AG04449 (cell line): Measurements from ENCODE around the gene SPINT2.
"Not testable (repeated sequence)": the region's sequence is repeated elsewhere in the genome, so short reads cannot be mapped to it uniquely, and the experiment has no call there.

Experiments used
- CTCF ChIA-PET: fragments of 350-600 bp; formaldehyde crosslinking; extraction: SDS; loops from one replicate; lab custom pipeline; 2021; ENCODE audit warnings: antibody characterized with exemption; lab: Yijun Ruan, JAX
- POLR2A ChIA-PET: fragments of 400-600, 350-600 bp; formaldehyde crosslinking; extraction: SDS; loops from one replicate; lab custom pipeline; 2020; ENCODE audit warnings: antibody characterized with exemption, inconsistent platforms; lab: Yijun Ruan, JAX
- DNase-seq: peaks from one replicate; pipeline ENCODE4 v3.0.0-alpha.2; 2010; ENCODE audit warnings: low read depth, low spot score
- H3K4me3 ChIP-seq: 2 replicates; pipeline ENCODE4 v1.5.1; 2011; ENCODE audit warnings: low read depth, mild to moderate bottlenecking, control low read depth, low read length
- TF ChIP-seq, protein P1 (sequence below): IDR thresholded peaks from one replicate; pipeline ENCODE4 v1.5.1; 2011; ENCODE audit warnings: mild to moderate bottlenecking, moderate library complexity, low read length, control low read depth, inconsistent platforms; ENCODE audit not compliant: insufficient read depth; ENCODE audit errors: missing control alignments

Gene SPINT2

GRCh38 chr19:38335949-38336637 lies 71.7 kb downstream of the SPINT2 start:
- peak; percentile 44 for DNase-seq
- ChIA-PET POLR2A (interaction anchor here (0.7 to 0.8 kb wide), 3 partner anchors 17 to 54 kb away, joined by 4 read pairs; partner anchors contain the start of genes KCNK6 and PSMD8), CTCF (interaction anchor here (0.6 to 10.2 kb wide), 23 partner anchors 9 to 433 kb away, joined by 3 to 298 read pairs (median 4); partner anchors contain the start of genes EIF3K, GGN, KCNK6 and PPP1R14A)
- H3K4me3 ChIP-seq, result peak overlapping the region; percentile 89
- TF ChIP-seq, protein P1, sequence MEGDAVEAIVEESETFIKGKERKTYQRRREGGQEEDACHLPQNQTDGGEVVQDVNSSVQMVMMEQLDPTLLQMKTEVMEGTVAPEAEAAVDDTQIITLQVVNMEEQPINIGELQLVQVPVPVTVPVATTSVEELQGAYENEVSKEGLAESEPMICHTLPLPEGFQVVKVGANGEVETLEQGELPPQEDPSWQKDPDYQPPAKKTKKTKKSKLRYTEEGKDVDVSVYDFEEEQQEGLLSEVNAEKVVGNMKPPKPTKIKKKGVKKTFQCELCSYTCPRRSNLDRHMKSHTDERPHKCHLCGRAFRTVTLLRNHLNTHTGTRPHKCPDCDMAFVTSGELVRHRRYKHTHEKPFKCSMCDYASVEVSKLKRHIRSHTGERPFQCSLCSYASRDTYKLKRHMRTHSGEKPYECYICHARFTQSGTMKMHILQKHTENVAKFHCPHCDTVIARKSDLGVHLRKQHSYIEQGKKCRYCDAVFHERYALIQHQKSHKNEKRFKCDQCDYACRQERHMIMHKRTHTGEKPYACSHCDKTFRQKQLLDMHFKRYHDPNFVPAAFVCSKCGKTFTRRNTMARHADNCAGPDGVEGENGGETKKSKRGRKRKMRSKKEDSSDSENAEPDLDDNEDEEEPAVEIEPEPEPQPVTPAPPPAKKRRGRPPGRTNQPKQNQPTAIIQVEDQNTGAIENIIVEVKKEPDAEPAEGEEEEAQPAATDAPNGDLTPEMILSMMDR, result no peak

DNA sequence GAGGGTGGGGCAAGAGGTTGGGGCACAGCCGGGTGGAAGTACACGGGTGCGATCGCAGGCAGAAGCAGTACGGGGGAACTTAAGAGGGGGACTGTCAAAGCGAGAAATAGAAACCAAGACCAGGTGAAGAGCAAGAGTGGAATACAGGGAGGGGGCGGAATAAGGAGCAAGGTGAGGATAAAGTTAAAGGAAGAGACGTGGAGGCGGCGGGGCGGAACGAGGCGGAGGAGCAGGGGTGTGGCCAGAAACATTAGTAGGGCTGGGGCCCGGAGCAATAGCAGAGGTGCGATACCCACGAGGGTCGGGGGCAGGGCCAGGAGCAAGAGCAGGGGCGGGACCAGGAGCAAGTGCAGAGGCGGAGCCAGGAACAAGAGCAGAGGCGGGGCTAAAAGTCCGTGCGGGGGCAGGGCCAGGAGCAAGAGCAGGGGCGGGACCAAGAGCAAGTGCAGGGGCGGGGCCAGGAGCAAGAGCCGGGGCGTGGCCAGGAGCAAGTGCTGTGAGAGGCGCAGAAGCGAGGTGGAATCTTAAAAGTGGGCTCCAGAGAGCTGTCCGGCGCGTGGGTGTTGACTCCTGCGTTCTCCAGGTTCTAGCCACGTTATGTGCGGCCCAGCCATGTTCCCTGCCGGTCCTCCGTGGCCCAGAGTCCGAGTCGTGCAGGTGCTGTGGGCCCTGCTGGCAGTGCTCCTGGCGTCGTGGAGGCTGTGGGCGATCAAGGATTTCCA lies 72.4 kb downstream of the SPINT2 start:
- POLR2A ChIA-PET, result interaction anchor here (0.8 kb wide), 1 partner anchor 17 kb away, joined by 4 read pairs; the partner anchor contains the start of gene KCNK6
- H3K4me3 ChIP-seq, result peak overlapping the region; percentile 89
- CTCF ChIA-PET, result interaction anchor here (0.7 to 10.2 kb wide), 12 partner anchors 9 to 434 kb away, joined by 3 to 298 read pairs (median 12); partner anchors contain the start of genes PPP1R14A and PSMD8
- DNase-seq, result peak; percentile 24
- TF ChIP-seq, protein P1, result no peak

DNA sequence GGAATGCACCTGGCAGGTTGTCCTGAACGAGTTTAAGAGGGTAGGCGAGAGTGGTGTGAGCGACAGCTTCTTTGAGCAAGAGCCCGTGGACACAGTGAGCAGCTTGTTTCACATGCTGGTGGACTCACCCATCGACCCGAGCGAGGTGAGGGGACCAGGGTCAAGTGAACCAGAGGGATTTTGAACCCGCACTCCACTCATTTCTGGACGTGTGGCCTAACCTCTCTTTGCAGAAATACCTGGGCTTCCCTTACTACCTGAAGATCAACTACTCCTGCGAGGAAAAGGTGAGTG lies 72.9 kb downstream of the SPINT2 start:
- ChIA-PET CTCF (interaction anchor here (0.7 to 10.2 kb wide), 6 partner anchors 9 to 435 kb away, joined by 3 to 94 read pairs (median 16); no protein-coding TSS in a partner anchor), POLR2A (no interaction called here)
- TF ChIP-seq, protein P1, result no peak
- H3K4me3 ChIP-seq, result peak overlapping the region; percentile 89
- DNase-seq, result no peak

DNA sequence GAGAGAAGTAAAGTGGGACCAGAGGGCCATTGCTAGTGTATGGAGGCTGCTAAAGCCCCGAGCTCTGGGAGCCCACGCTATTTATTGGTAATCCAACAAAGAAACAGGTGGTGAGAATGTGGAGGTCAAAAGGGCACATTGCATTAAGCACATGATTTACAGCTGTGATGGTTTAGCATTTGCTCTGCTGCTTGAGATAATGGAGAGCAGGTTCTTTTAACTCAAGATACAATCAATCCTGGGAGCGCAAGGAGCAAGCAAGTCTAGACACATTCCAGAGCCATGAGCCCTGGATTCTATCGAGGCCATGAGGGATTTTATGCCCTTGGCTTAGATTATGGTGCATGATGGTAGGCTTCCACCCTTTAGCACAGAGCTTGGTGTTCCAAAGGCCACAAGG lies 74.6 kb downstream of the SPINT2 start:
- H3K4me3 ChIP-seq, DNase-seq, POLR2A ChIA-PET: not testable (repeated sequence)
- CTCF ChIA-PET, result interaction anchor here (2.9 to 10.2 kb wide), 2 partner anchors 95 to 106 kb away, joined by 17 to 94 read pairs; no protein-coding TSS in a partner anchor

DNA sequence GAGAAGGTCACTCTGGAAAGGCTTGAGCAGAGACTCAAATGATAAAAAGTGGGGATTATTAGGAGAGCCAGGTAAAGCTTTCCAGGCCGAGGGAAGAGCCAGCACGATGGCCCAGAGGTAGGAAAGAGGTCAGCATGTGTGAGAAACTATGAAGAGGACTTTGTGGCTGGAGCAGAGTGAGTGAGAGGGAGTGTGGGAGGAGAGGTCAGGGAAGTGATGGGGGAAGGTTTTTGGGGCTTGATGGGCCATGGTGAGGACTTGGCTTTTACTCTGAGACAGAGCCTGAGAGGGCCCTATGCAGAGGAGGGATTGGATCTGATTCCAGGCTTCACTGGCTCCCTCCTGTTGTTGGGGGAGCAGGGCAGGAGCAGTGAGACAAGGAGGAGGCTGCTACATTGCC lies 76.6 kb downstream of the SPINT2 start:
- TF ChIP-seq, protein P1, result no peak
- CTCF ChIA-PET, result no interaction called here
- POLR2A ChIA-PET, result no interaction called here
- DNase-seq, result no peak
- H3K4me3 ChIP-seq, result no peak overlapping the region
